Suprapubic skin (tissue), 4 donors: Measurements from ENCODE around the gene MIS12.

Experiments used
- POLR2A ChIP-seq, 2 donors: fragments of 450-650 bp; IDR thresholded peaks; one replicate each; pipeline ENCODE4 v1.6.1; 2017; ENCODE audit warnings: antibody characterized with exemption in 2 of 2, mild to moderate bottlenecking in 2 of 2, moderate library complexity in 2 of 2
- POLR2AphosphoS5 ChIP-seq, 3 donors: sonication (generic); formaldehyde crosslinking; IDR thresholded peaks; one replicate each; pipeline ENCODE4 v1.6.1; 2017; ENCODE audit warnings: antibody characterized with exemption in 3 of 3
- TF ChIP-seq, protein P1 (sequence below), 2 donors: fragments of 200-600 bp in 1 of 2; fragments of 450-650 bp in 1 of 2; sonication (generic) in 1 of 2; IDR thresholded peaks; one replicate each; pipeline ENCODE4 v1.5.1; 2016 to 2019; ENCODE audit warnings: antibody characterized with exemption in 2 of 2, mild to moderate bottlenecking in 1 of 2, moderate library complexity in 1 of 2

DNA sequence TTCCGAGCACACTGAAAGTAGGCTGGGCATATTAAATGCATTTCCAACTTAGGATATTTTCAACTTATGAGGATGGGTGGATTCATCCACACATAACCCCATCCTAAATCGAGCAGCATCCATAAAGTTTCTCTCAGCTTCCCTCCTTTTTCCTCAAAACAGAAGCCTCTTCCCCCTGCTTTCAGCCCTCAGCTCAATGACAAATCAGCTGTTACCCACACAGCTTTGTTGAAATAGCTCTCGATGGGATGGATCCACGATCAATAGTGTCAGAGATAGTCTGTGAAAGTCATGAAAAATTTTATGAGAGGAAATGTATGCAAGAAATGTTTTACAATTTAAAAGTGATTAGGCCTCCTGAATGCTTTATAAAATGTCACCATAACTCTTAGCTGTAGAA lies 20.1 kb upstream of the MIS12 start:
- TF ChIP-seq, protein P1, sequence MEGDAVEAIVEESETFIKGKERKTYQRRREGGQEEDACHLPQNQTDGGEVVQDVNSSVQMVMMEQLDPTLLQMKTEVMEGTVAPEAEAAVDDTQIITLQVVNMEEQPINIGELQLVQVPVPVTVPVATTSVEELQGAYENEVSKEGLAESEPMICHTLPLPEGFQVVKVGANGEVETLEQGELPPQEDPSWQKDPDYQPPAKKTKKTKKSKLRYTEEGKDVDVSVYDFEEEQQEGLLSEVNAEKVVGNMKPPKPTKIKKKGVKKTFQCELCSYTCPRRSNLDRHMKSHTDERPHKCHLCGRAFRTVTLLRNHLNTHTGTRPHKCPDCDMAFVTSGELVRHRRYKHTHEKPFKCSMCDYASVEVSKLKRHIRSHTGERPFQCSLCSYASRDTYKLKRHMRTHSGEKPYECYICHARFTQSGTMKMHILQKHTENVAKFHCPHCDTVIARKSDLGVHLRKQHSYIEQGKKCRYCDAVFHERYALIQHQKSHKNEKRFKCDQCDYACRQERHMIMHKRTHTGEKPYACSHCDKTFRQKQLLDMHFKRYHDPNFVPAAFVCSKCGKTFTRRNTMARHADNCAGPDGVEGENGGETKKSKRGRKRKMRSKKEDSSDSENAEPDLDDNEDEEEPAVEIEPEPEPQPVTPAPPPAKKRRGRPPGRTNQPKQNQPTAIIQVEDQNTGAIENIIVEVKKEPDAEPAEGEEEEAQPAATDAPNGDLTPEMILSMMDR (IDR thresholded peaks at IDR 0.05), result no peak
- TF ChIP-seq POLR2AphosphoS5 (IDR thresholded peaks at IDR 0.05) (no peak), POLR2A (IDR thresholded peaks at IDR 0.05) (no peak)
